Endothelial cell of umbilical vein (primary cell): ENCODE measurements around the gene MPP4. TPM values are rescaled to one million over a fixed set of nuclear protein-coding genes. Genes with fewer than 3 reads are reported as not detected.
A peak's percentile ranks its signal among the peaks of the same experiment; 100 is the strongest.

Source experiments
- BruUV-seq: library from RNA; stranded (reverse); fragments of 400-500 nt; replicated peaks from 2 replicates; lab custom pipeline; 2021; lab: Mats Ljungman, UMichigan
- CTCF ChIA-PET: fragments of 300-600, 350-600 bp; sonication (Branson Sonifier 250); formaldehyde crosslinking; loops from one replicate; lab custom pipeline; 2021; ENCODE audit warnings: antibody characterized with exemption, inconsistent platforms; lab: Charles Lee
- POLR2A ChIA-PET: fragments of 300-600, 350-600 bp; sonication (Branson Sonifier 250); formaldehyde crosslinking; loops from one replicate; lab custom pipeline; 2021; ENCODE audit warnings: antibody characterized with exemption, inconsistent platforms; lab: Charles Lee
- DNase-seq: peaks from one replicate; pipeline ENCODE4 v3.0.0-alpha.2; 2011; ENCODE audit warnings: low read depth, low spot score
- FAIRE-seq: peaks from 2 replicates; lab custom pipeline; 2011; peaks lifted over from hg19 to GRCh38; lab: Jason Lieb, UNC
- H2AFZ ChIP-seq: 2 replicates; pipeline ENCODE4 v1.6.0; 2012; ENCODE audit warnings: low read depth, low read length, control low read depth, inconsistent platforms
- H3K27ac ChIP-seq: 2 replicates; pipeline ENCODE4 v1.5.1; 2011; ENCODE audit warnings: low read depth, mild to moderate bottlenecking, control low read depth, low read length, moderate library complexity; ENCODE audit not compliant: insufficient read depth
- H3K27me3 ChIP-seq, 2 experiments: 2 replicates each; pipeline versions ENCODE4 v1.6.0 to v1.6.1; 2011; ENCODE audit warnings: low read length in 2 of 2, mixed read lengths in 1 of 2; ENCODE audit not compliant: control insufficient read depth in 2 of 2, insufficient read depth in 2 of 2
- H3K36me3 ChIP-seq, 2 experiments: 2 replicates in 1 of 2; 3 replicates in 1 of 2; pipeline ENCODE4 v1.5.1; 2011; ENCODE audit warnings: low read length in 2 of 2, mild to moderate bottlenecking in 1 of 2, moderate library complexity in 1 of 2; ENCODE audit not compliant: control insufficient read depth in 2 of 2, insufficient read depth in 2 of 2; ENCODE audit errors: extremely low read depth in 1 of 2
- H3K4me1 ChIP-seq: 3 replicates; pipeline ENCODE4 v1.5.1; 2011; ENCODE audit warnings: mild to moderate bottlenecking, low read length; ENCODE audit not compliant: control insufficient read depth, insufficient read depth; ENCODE audit errors: extremely low read depth
- H3K4me2 ChIP-seq: 2 replicates; pipeline ENCODE4 v1.6.1; 2011; ENCODE audit warnings: low read length, control low read depth, mixed read lengths; ENCODE audit not compliant: insufficient read depth
- H3K4me3 ChIP-seq, 3 experiments: fragments of 200-600 bp in 1 of 3; sonication (generic), shearing (Covaris generic) in 1 of 3; replicated peaks in 1 of 3; 2 replicates each; pipeline ENCODE4 v1.5.1; 2011 to 2016; ENCODE audit warnings: control low read depth in 3 of 3, low read length in 3 of 3, mild to moderate bottlenecking in 2 of 3, inconsistent platforms in 1 of 3, low read depth in 1 of 3, moderate library complexity in 1 of 3; ENCODE audit not compliant: insufficient read depth in 1 of 3
- H3K79me2 ChIP-seq: 2 replicates; pipeline ENCODE4 v1.6.0; 2012; ENCODE audit warnings: low read length, inconsistent platforms; ENCODE audit not compliant: control insufficient read depth, insufficient read depth
- H3K9ac ChIP-seq: replicated peaks from 2 replicates; pipeline ENCODE3; 2011; ENCODE audit warnings: low read length, control low read depth; ENCODE audit not compliant: insufficient read depth; ENCODE audit errors: extremely low read depth
- H3K9me1 ChIP-seq: replicated peaks from 3 replicates; pipeline ENCODE4 v1.6.0; 2011; ENCODE audit warnings: mild to moderate bottlenecking, low read length; ENCODE audit not compliant: control insufficient read depth, insufficient read depth; ENCODE audit errors: extremely low read depth
- H3K9me3 ChIP-seq: replicated peaks from 2 replicates; pipeline ENCODE4 v1.5.1; 2012; ENCODE audit warnings: low read length, inconsistent platforms; ENCODE audit not compliant: control insufficient read depth, insufficient read depth
- H4K20me1 ChIP-seq: replicated peaks from 2 replicates; pipeline ENCODE3; 2011; ENCODE audit warnings: mild to moderate bottlenecking, low read length; ENCODE audit not compliant: control insufficient read depth, insufficient read depth; ENCODE audit errors: extremely low read depth
- CTCF ChIP-seq, 2 donors: IDR thresholded peaks; 1 replicate in 1 of 2; 2 replicates in 1 of 2; pipeline ENCODE4 v1.5.1; 2011; ENCODE audit warnings: low read length in 2 of 2, mild to moderate bottlenecking in 2 of 2, moderate library complexity in 2 of 2, control low read depth in 1 of 2, inconsistent platforms in 1 of 2, low read depth in 1 of 2; ENCODE audit not compliant: insufficient read depth in 1 of 2; ENCODE audit errors: extremely low read depth in 1 of 2
- MAX ChIP-seq: IDR thresholded peaks from 2 replicates; pipeline ENCODE4 v1.6.1; 2011; ENCODE audit not compliant: insufficient read depth, insufficient read length
- POLR2A ChIP-seq: IDR thresholded peaks from 2 replicates; pipeline ENCODE4 v1.6.1; 2012; ENCODE audit warnings: low read depth, mild to moderate bottlenecking, control low read depth, low read length
- POLR2AphosphoS5 ChIP-seq: IDR thresholded peaks from 2 replicates; pipeline ENCODE4 v1.6.1; 2012; ENCODE audit warnings: low read depth, mild to moderate bottlenecking, control low read depth, low read length, moderate library complexity; ENCODE audit not compliant: insufficient read depth
- dilution Hi-C: fragments of 300-500 bp; cut with MboI; formaldehyde crosslinking; loops from one replicate; pipeline ENCODE4 v1.15.0; 2019; ENCODE audit warnings: low sequenced_read_pairs; ENCODE audit not compliant: extremely low pct_ligation_motif_present
- intact Hi-C: fragments of 100-400 bp; cut with micrococcal nuclease; formaldehyde crosslinking; loops from one replicate; pipeline ENCODE4 v1.10.0; 2022
- polyA plus RNA-seq, 4 experiments: library from polyadenylated mRNA; depleted of rRNA in 3 of 4; stranded (reverse) in 3 of 4; unstranded in 1 of 4; fragments of >200 nt; gene quantifications; 2 replicates each; pipeline versions ENCODE4 v1.2.1 to v1.2.3, GENCODE V29; 2011 to 2012; ENCODE audit warnings: missing spikeins in 1 of 4
- total RNA-seq: library from RNA; stranded (reverse); gene quantifications from 2 replicates; pipeline ENCODE4 v1.2.3, GENCODE V29; 2021

MPP4 gene
- total and polyA plus RNA-seq, 2 donors (not counting 3 experiments of a cell fraction or from before 2014, with no cell fraction given), result 5.6 to 7.6 TPM

GRCh38 chr2:201643216-201643890, 55.1 kb downstream of the MPP4 start, which contains the start of gene TMEM237:
Gene TMEM237 (minus strand): TSS chr2:201643503. CDS start chr2:201643400, 103 bp downstream.
- FAIRE-seq (peak; percentile 21), DNase-seq (peak; percentile 61)
- Histone ChIP-seq H3K4me1 (peaks cover 12% of the 10 kb centered on the region), H3K27me3 (no peaks in the 10 kb centered on the region), H3K4me3 (peak within 1 kb of the TSS; percentile 62 to 93 (median 77)), H3K9me3 (no peaks in the 10 kb centered on the region), H3K9me1 (no peaks in the 10 kb centered on the region), H3K4me2 (peak within 1 kb of the TSS; percentile 98), H3K27ac (peak within 1 kb of the TSS; percentile 87), H3K79me2 (peaks cover 14% of the 10 kb centered on the region), H4K20me1 (no peaks in the 10 kb centered on the region), H3K36me3 (no peaks in the 10 kb centered on the region), H2AFZ (peak within 1 kb of the TSS; percentile 92), H3K9ac (peak within 1 kb of the TSS; percentile 91)
- dilution Hi-C loops (no loop called here), intact Hi-C loops (loop anchor here (1.0 to 5.0 kb wide), 4 partner anchors 12 to 193 kb away; partner anchors contain the start of genes ALS2, STRADB and TRAK2)
- ChIA-PET POLR2A (no interaction called here), CTCF (interaction anchor here (1.0 to 2.3 kb wide), 5 partner anchors 10 to 177 kb away, joined by 3 to 13 read pairs (median 4); partner anchors contain the start of gene MPP4)
- no TSS peak for BruUV-seq
- TF ChIP-seq MAX (no peak), POLR2A (peak; percentile 10), POLR2AphosphoS5 (peak; percentile 63), CTCF (IDR thresholded peaks at IDR 0.05; ENCODE audit: extremely low read depth in 1 of 2, insufficient read depth in 1 of 2, low read depth in 1 of 2, low read length in 2 of 2) (no peak)
